ENCODE data around the gene AIG1. TPM values are rescaled to one million over a fixed set of nuclear protein-coding genes. Genes with fewer than 3 reads are reported as not detected.

AIG1 gene
- total RNA-seq, 3 donors from 2014 or later = 18.5 to 21.5 (median 21.0) TPM

- TF ChIP-seq CTCF (IDR thresholded peaks at IDR 0.05) = no peak
- intact Hi-C loops (cut with DNase I, micrococcal nuclease) = no loop called here
- DNase-seq (no peak), ATAC-seq (no peak)
- H3K4me1 ChIP-seq (ENCODE audit: low read depth) = no peaks in the 10 kb centered on the region
- peaks cover 4% of the 10 kb centered on the region for H3K9me3 ChIP-seq
- no peaks in the 10 kb centered on the region for H3K36me3 ChIP-seq (ENCODE audit: low read depth)
- no peak overlapping the region for H3K4me3 ChIP-seq
Measured at GRCh38 chr6:143174951-143175350, 114.3 kb downstream of the AIG1 start.

GRCh38 chr6:143176090-143177021, 115.7 kb downstream of the AIG1 start:
- Histone ChIP-seq H3K9me3 (peaks cover 4% of the 10 kb centered on the region), H3K36me3 (ENCODE audit: low read depth) (no peaks in the 10 kb centered on the region), H3K4me3 (no peak overlapping the region), H3K4me1 (ENCODE audit: low read depth) (no peaks in the 10 kb centered on the region)
- ATAC-seq (no peak), DNase-seq (no peak)
- intact Hi-C loops (cut with DNase I, micrococcal nuclease) = no loop called here
- TF ChIP-seq CTCF (IDR thresholded peaks at IDR 0.05) = no peak

GRCh38 chr6:143177706-143178105, 117.0 kb downstream of the AIG1 start:
- no peaks in the 10 kb centered on the region for H3K36me3 ChIP-seq (ENCODE audit: low read depth)
- intact Hi-C loops (cut with DNase I, micrococcal nuclease) = no loop called here
- no peaks in the 10 kb centered on the region for H3K4me1 ChIP-seq (ENCODE audit: low read depth)
- no peak for TF ChIP-seq CTCF (IDR thresholded peaks at IDR 0.05)
- ATAC-seq = no peak
- peaks cover 4% of the 10 kb centered on the region for H3K9me3 ChIP-seq
- H3K4me3 ChIP-seq = no peak overlapping the region
- DNase-seq = no peak

GRCh38 chr6:143179096-143179495, 118.4 kb downstream of the AIG1 start:
- Histone ChIP-seq H3K36me3 (ENCODE audit: low read depth) (no peaks in the 10 kb centered on the region), H3K4me1 (ENCODE audit: low read depth) (no peaks in the 10 kb centered on the region), H3K9me3 (peaks cover 4% of the 10 kb centered on the region), H3K4me3 (no peak overlapping the region)
- no peak for TF ChIP-seq CTCF (IDR thresholded peaks at IDR 0.05)
- no peak for ATAC-seq
- DNase-seq = no peak
- intact Hi-C loops (cut with DNase I, micrococcal nuclease) = no loop called here

GRCh38 chr6:143179901-143180612, 119.4 kb downstream of the AIG1 start:
- TF ChIP-seq CTCF (IDR thresholded peaks at IDR 0.05) = no peak
- ATAC-seq (no peak), DNase-seq (no peak)
- Histone ChIP-seq H3K4me3 (no peak overlapping the region), H3K9me3 (no peaks in the 10 kb centered on the region), H3K36me3 (ENCODE audit: low read depth) (no peaks in the 10 kb centered on the region), H3K4me1 (ENCODE audit: low read depth) (no peaks in the 10 kb centered on the region)
- intact Hi-C loops (cut with DNase I, micrococcal nuclease) = no loop called here
